SK-N-SH treated with all-trans-retinoic acid at 6 μM for 48 hours (cell line): Measurements from ENCODE around the gene CREB1.

Experiments
- ARNTL ChIP-seq: fragments of 450-650 bp; formaldehyde crosslinking; IDR thresholded peaks from 2 replicates; pipeline ENCODE4 v1.5.0; 2020; ENCODE audit warnings: low read depth, mild to moderate bottlenecking, moderate library complexity, borderline replicate concordance
- CREB5 ChIP-seq: fragments of 250-450 bp; sonication (Bioruptor Pico); IDR thresholded peaks from 2 replicates; pipeline ENCODE4 v1.5.1; 2020; ENCODE audit warnings: low read depth, mild to moderate bottlenecking, moderate library complexity
- CSRNP3 ChIP-seq: fragments of 250-450 bp; sonication (Bioruptor Pico); IDR thresholded peaks from 2 replicates; pipeline ENCODE4 v1.5.1; 2021; ENCODE audit warnings: mild to moderate bottlenecking, moderate library complexity
- ESRRG ChIP-seq: fragments of 250-450 bp; sonication (Bioruptor Pico); IDR thresholded peaks from 2 replicates; pipeline ENCODE4 v1.6.1; 2021; ENCODE audit warnings: mild to moderate bottlenecking
- GLIS3 ChIP-seq: fragments of 250-450 bp; sonication (Bioruptor Pico); IDR thresholded peaks from 2 replicates; pipeline ENCODE4 v1.5.0; 2020; ENCODE audit warnings: mild to moderate bottlenecking, moderate library complexity
- OSR1 ChIP-seq: fragments of 250-450 bp; sonication (Bioruptor Pico); IDR thresholded peaks from 2 replicates; pipeline ENCODE4 v1.8.0; 2022; ENCODE audit warnings: moderate library complexity, mild to moderate bottlenecking, inconsistent platforms
- PATZ1 ChIP-seq: fragments of 250-450 bp; sonication (Bioruptor Pico); IDR thresholded peaks from 2 replicates; pipeline ENCODE4 v1.8.0; 2020; ENCODE audit warnings: mild to moderate bottlenecking, moderate library complexity, borderline replicate concordance
- POU6F1 ChIP-seq: fragments of 250-450 bp; sonication (Bioruptor Pico); IDR thresholded peaks from 2 replicates; pipeline ENCODE4 v1.8.0; 2021; ENCODE audit warnings: low read depth, mild to moderate bottlenecking, moderate library complexity, borderline replicate concordance
- RARB ChIP-seq: fragments of 250-450 bp; sonication (Bioruptor Pico); IDR thresholded peaks from 2 replicates; pipeline ENCODE4 v1.8.0; 2021; ENCODE audit warnings: mild to moderate bottlenecking, moderate library complexity
- TCF4 ChIP-seq: fragments of 250-450 bp; sonication (Bioruptor Pico); IDR thresholded peaks from 2 replicates; pipeline ENCODE4 v1.8.0; 2021; ENCODE audit warnings: mild to moderate bottlenecking, moderate library complexity, borderline replicate concordance
- TSHZ2 ChIP-seq: fragments of 250-450 bp; sonication (Bioruptor Pico); IDR thresholded peaks from 2 replicates; pipeline ENCODE4 v1.5.0; 2020; ENCODE audit warnings: mild to moderate bottlenecking, moderate library complexity
- ZFP30 ChIP-seq: fragments of 450-650 bp; formaldehyde crosslinking; IDR thresholded peaks from 2 replicates; pipeline ENCODE4 v1.5.0; 2022; ENCODE audit warnings: mild to moderate bottlenecking, moderate library complexity

GRCh38 chr2:207529330-207530159 lies at the start of gene CREB1:
- no peak for TF ChIP-seq ARNTL (CRISPR knock-in tag)
- TF ChIP-seq RARB (CRISPR knock-in tag): no peak
- TF ChIP-seq CSRNP3 (CRISPR knock-in tag): no peak
- TF ChIP-seq POU6F1 (CRISPR knock-in tag): no peak
- no peak for TF ChIP-seq ZFP30 (CRISPR knock-in tag)
- TF ChIP-seq TCF4: no peak
- no peak for TF ChIP-seq OSR1
- no peak for TF ChIP-seq ESRRG (CRISPR knock-in tag)
- no peak for TF ChIP-seq CREB5 (CRISPR knock-in tag)
- TF ChIP-seq GLIS3 (CRISPR knock-in tag): no peak
- peak; percentile 50; the same call in 1 of the 2 replicates for TF ChIP-seq TSHZ2 (CRISPR knock-in tag)
- no peak for TF ChIP-seq PATZ1 (CRISPR knock-in tag)
